ENCODE data around the gene SAMD15. TPM values are rescaled to one million over a fixed set of nuclear protein-coding genes. Genes with fewer than 3 reads are reported as not detected.
"Not testable (repeated sequence)": the region's sequence is repeated elsewhere in the genome, so short reads cannot be mapped to it uniquely, and the experiment has no call there.

The SAMD15 gene
- total and polyA plus RNA-seq, 7 experiments from 2014 or later = 0.27 to 0.46 (median 0.42) TPM; not detected in 4

- DNase-seq; ATAC-seq; H3K4me3 Mint-ChIP-seq; CTCF ChIA-PET; H3K4me1 Mint-ChIP-seq; H3K27ac ChIP-seq (ENCODE audit: low read depth, low read length); H3K27me3 Mint-ChIP-seq; H3K27me3 ChIP-seq (ENCODE audit: control insufficient read depth in 2 of 2, insufficient read depth in 2 of 2, low read length in 2 of 2); H3K36me3 ChIP-seq (ENCODE audit: control insufficient read depth in 2 of 3, insufficient read depth in 3 of 3, low read length in 3 of 3); H3K4me1 ChIP-seq (ENCODE audit: control insufficient read depth in 2 of 2, insufficient read depth in 2 of 2, low read length in 2 of 2); intact Hi-C loops (cut with micrococcal nuclease); H3K4me3 ChIP-seq (ENCODE audit: low read length); H3K27ac Mint-ChIP-seq; POLR2A ChIA-PET: not testable (repeated sequence)
- H3K36me3 Mint-ChIP-seq = peaks cover 4 to 12% (median 5%) of the 10 kb centered on the region in 5 donors
- H3K9me3 ChIP-seq (ENCODE audit: control insufficient read depth in 2 of 3, low read length in 3 of 3) = peaks cover 0 to 19% (median 0%) of the 10 kb centered on the region in 3 experiments
- peaks cover 7 to 36% (median 18%) of the 10 kb centered on the region in 11 donors for H3K9me3 Mint-ChIP-seq
These were observed 38.3 kb downstream of the SAMD15 start for GRCh38 chr14:77415403-77416030.

- H3K4me3 Mint-ChIP-seq; H3K27ac ChIP-seq (ENCODE audit: low read depth, low read length); ATAC-seq; H3K4me1 Mint-ChIP-seq; H3K36me3 ChIP-seq (ENCODE audit: control insufficient read depth in 2 of 3, insufficient read depth in 3 of 3, low read length in 3 of 3); CTCF ChIA-PET; H3K27me3 Mint-ChIP-seq; H3K4me1 ChIP-seq (ENCODE audit: control insufficient read depth in 2 of 2, insufficient read depth in 2 of 2, low read length in 2 of 2); H3K27ac Mint-ChIP-seq; H3K27me3 ChIP-seq (ENCODE audit: control insufficient read depth in 2 of 2, insufficient read depth in 2 of 2, low read length in 2 of 2); POLR2A ChIA-PET; DNase-seq; intact Hi-C loops (cut with micrococcal nuclease); H3K4me3 ChIP-seq (ENCODE audit: low read length): not testable (repeated sequence)
- peaks cover 5 to 16% (median 6%) of the 10 kb centered on the region in 5 donors for H3K36me3 Mint-ChIP-seq
- H3K9me3 ChIP-seq (ENCODE audit: control insufficient read depth in 2 of 3, low read length in 3 of 3) = peaks cover 0 to 19% (median 0%) of the 10 kb centered on the region in 3 experiments
- peaks cover 7 to 41% (median 19%) of the 10 kb centered on the region in 11 donors for H3K9me3 Mint-ChIP-seq
These were observed 38.9 kb downstream of the SAMD15 start for GRCh38 chr14:77416098-77416497.

DNA sequence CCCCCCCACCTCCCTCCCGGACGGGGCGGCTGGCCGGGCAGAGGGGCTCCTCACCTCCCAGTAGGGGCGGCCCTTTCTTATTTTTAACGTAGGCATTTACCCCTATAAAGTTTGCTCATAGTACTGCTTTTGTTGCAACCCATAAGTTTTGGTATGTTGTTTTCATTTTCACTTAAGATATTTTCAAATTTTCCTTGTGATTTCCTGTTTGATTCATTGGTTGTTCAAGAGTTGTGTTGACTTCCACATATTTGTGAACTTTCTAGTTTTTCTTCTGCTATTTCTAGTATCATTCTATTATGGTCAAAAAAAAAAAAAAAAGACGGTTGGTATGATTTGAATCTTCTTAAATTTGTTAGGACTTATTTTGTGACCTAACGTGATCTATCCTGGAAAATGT, 39.7 kb downstream of the SAMD15 start:
- Histone ChIP-seq H3K4me3 (ENCODE audit: low read length) (no peak overlapping the region), H3K9me3 (ENCODE audit: control insufficient read depth in 2 of 3, low read length in 3 of 3) (peaks cover 0 to 19% (median 0%) of the 10 kb centered on the region in 3 experiments), H3K27ac (ENCODE audit: low read depth, low read length) (no peak overlapping the region), H3K27me3 (ENCODE audit: control insufficient read depth in 2 of 2, insufficient read depth in 2 of 2, low read length in 2 of 2) (no peaks in the 10 kb centered on the region), H3K36me3 (ENCODE audit: control insufficient read depth in 2 of 3, insufficient read depth in 3 of 3, low read length in 3 of 3) (peaks cover 0 to 4% (median 0%) of the 10 kb centered on the region in 3 experiments), H3K4me1 (ENCODE audit: control insufficient read depth in 2 of 2, insufficient read depth in 2 of 2, low read length in 2 of 2) (no peaks in the 10 kb centered on the region)
- Mint-ChIP-seq H3K4me1 (no peaks in the 10 kb centered on the region), H3K27ac (no peak overlapping the region), H3K36me3 (peaks cover 12 to 23% (median 13%) of the 10 kb centered on the region in 5 donors), H3K27me3 (no peaks in the 10 kb centered on the region), H3K9me3 (peaks cover 7 to 49% (median 19%) of the 10 kb centered on the region in 11 donors), H3K4me3 (no peak overlapping the region)
- intact Hi-C loops (cut with micrococcal nuclease) = no loop called here
- ChIA-PET CTCF (no interaction called here), POLR2A (no interaction called here)
- DNase-seq (no peak), ATAC-seq (no peak)

- Mint-ChIP-seq H3K36me3 (peaks cover 32 to 57% (median 53%) of the 10 kb centered on the region in 5 donors), H3K9me3 (peaks cover 9 to 59% (median 23%) of the 10 kb centered on the region in 11 donors), H3K27me3 (no peaks in the 10 kb centered on the region), H3K4me3 (no peak overlapping the region), H3K27ac (no peak overlapping the region), H3K4me1 (peaks cover 0 to 1% (median 0%) of the 10 kb centered on the region in 7 donors)
- ATAC-seq (no peak), DNase-seq (no peak)
- H3K4me3 ChIP-seq (ENCODE audit: low read length) = no peak overlapping the region
- CTCF ChIA-PET = no interaction called here
- intact Hi-C loops (cut with micrococcal nuclease) = no loop called here
- peaks cover 0 to 19% (median 0%) of the 10 kb centered on the region in 3 experiments for H3K9me3 ChIP-seq (ENCODE audit: control insufficient read depth in 2 of 3, low read length in 3 of 3)
- peaks cover 0 to 43% (median 0%) of the 10 kb centered on the region in 3 experiments for H3K36me3 ChIP-seq (ENCODE audit: control insufficient read depth in 2 of 3, insufficient read depth in 3 of 3, low read length in 3 of 3)
- no peak overlapping the region for H3K27ac ChIP-seq (ENCODE audit: low read depth, low read length)
- no peaks in the 10 kb centered on the region for H3K27me3 ChIP-seq (ENCODE audit: control insufficient read depth in 2 of 2, insufficient read depth in 2 of 2, low read length in 2 of 2)
- POLR2A ChIA-PET = no interaction called here
- H3K4me1 ChIP-seq (ENCODE audit: control insufficient read depth in 2 of 2, insufficient read depth in 2 of 2, low read length in 2 of 2) = no peaks in the 10 kb centered on the region
These were observed 44.0 kb downstream of the SAMD15 start for GRCh38 chr14:77421201-77421600.

DNA sequence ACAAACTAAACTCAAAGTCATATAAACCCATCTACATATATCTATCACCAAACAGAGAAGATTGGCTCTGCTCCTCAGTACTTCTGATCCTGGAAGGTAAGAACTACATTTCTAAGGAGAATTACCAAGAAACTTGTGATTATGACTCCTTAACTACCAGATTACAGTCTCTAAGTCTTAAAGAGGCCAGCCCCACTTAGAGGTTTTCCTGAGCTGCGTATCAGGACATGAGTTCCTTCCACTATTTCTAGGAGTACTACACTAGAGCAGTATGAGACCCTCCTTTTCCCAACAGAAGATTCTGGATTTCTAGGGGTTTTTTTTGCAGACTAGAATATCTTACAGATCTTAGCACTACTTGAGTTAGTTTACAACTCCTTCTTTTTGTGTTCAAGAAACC, 46.2 kb downstream of the SAMD15 start, which contains the start of gene NOXRED1:
Gene NOXRED1 (minus strand): TSS at position 101 of the 400 bp plus-strand sequence. CDS start 634 bp downstream, outside the sequence.
- ChIA-PET POLR2A (no interaction called here), CTCF (no interaction called here)
- H3K27ac ChIP-seq (ENCODE audit: low read depth, low read length) = no peak within 1 kb of the TSS
- Mint-ChIP-seq H3K9me3 (peaks cover 6 to 45% (median 16%) of the 10 kb centered on the region in 11 donors), H3K27ac (no peak within 1 kb of the TSS), H3K36me3 (peaks cover 45 to 78% (median 75%) of the 10 kb centered on the region in 5 donors), H3K27me3 (no peaks in the 10 kb centered on the region), H3K4me1 (peaks cover 0 to 1% (median 0%) of the 10 kb centered on the region in 7 donors), H3K4me3 (no peak within 1 kb of the TSS)
- peaks cover 0 to 65% (median 6%) of the 10 kb centered on the region in 3 experiments for H3K36me3 ChIP-seq (ENCODE audit: control insufficient read depth in 2 of 3, insufficient read depth in 3 of 3, low read length in 3 of 3)
- intact Hi-C loops (cut with micrococcal nuclease) = no loop called here
- DNase-seq (no peak), ATAC-seq (no peak)
- no peak within 1 kb of the TSS for H3K4me3 ChIP-seq (ENCODE audit: low read length)
- H3K4me1 ChIP-seq (ENCODE audit: control insufficient read depth in 2 of 2, insufficient read depth in 2 of 2, low read length in 2 of 2) = no peaks in the 10 kb centered on the region
- H3K9me3 ChIP-seq (ENCODE audit: control insufficient read depth in 2 of 3, low read length in 3 of 3) = peaks cover 0 to 19% (median 0%) of the 10 kb centered on the region in 3 experiments
- H3K27me3 ChIP-seq (ENCODE audit: control insufficient read depth in 2 of 2, insufficient read depth in 2 of 2, low read length in 2 of 2) = no peaks in the 10 kb centered on the region

DNA sequence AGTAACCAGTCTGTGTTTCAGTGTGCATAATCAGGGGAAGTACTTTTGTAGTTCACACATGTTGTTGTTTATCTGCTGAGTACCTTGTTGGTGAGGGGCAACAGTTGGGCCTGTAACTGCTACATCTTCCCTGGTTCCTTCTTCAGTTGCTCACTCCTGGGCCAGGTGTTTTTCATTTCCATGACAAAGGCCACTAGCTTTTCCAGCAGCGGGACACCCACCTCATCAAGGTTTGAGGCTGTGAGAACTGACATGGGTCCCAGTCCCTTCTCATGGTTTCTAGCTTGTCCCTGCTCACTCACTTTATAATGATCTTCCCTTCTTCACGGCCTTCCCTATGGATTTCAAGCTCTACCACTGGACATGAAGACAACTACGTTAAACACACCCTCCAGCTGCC, 47.7 kb downstream of the SAMD15 start:
- H3K9me3 Mint-ChIP-seq = peaks cover 2 to 30% (median 9%) of the 10 kb centered on the region in 11 donors
- POLR2A ChIA-PET = no interaction called here
- no peak for DNase-seq

DNA sequence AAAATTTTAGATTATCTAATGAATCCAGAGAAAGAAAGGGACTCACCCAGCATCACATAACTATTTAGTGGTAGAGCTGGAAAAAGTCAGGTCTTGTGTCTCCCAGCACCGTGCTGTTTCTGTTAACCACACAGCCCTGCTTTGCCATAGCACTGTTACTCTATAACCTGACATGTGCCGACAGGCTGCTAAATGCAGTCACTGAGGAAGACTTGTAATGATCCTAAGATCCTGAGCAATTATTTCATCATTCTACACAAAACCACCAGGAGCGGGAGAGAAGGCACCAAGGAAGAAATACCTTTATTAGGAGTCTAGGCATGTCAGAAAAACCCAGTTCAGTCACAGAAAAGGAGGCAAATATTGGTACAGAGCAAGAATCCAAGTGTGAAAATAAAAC, 49.2 kb downstream of the SAMD15 start:
- H3K27me3 Mint-ChIP-seq = no peaks in the 10 kb centered on the region
- intact Hi-C loops (cut with micrococcal nuclease) = no loop called here

More for the DNA sequence above, 47.7 kb downstream of the SAMD15 start:
- peaks cover 0 to 80% (median 11%) of the 10 kb centered on the region in 3 experiments for H3K36me3 ChIP-seq (ENCODE audit: control insufficient read depth in 2 of 3, insufficient read depth in 3 of 3, low read length in 3 of 3)
- no peaks in the 10 kb centered on the region for H3K27me3 Mint-ChIP-seq
- CTCF ChIA-PET = no interaction called here
- no peak overlapping the region for H3K27ac ChIP-seq (ENCODE audit: low read depth, low read length)
- intact Hi-C loops (cut with micrococcal nuclease) = no loop called here
- peaks cover 53 to 89% (median 87%) of the 10 kb centered on the region in 5 donors for H3K36me3 Mint-ChIP-seq
- no peak overlapping the region for H3K4me3 ChIP-seq (ENCODE audit: low read length)
- H3K4me3 Mint-ChIP-seq = no peak overlapping the region
- peaks cover 0 to 1% (median 0%) of the 10 kb centered on the region in 7 donors for H3K4me1 Mint-ChIP-seq
- H3K4me1 ChIP-seq (ENCODE audit: control insufficient read depth in 2 of 2, insufficient read depth in 2 of 2, low read length in 2 of 2) = no peaks in the 10 kb centered on the region
- no peak overlapping the region for H3K27ac Mint-ChIP-seq
- peaks cover 0 to 5% (median 0%) of the 10 kb centered on the region in 3 experiments for H3K9me3 ChIP-seq (ENCODE audit: control insufficient read depth in 2 of 3, low read length in 3 of 3)
- no peak for ATAC-seq
- H3K27me3 ChIP-seq (ENCODE audit: control insufficient read depth in 2 of 2, insufficient read depth in 2 of 2, low read length in 2 of 2) = no peaks in the 10 kb centered on the region

More for the DNA sequence above, 49.2 kb downstream of the SAMD15 start:
- H3K36me3 Mint-ChIP-seq = peaks cover 51 to 93% (median 84%) of the 10 kb centered on the region in 5 donors
- DNase-seq = no peak
- peaks cover 0 to 15% (median 4%) of the 10 kb centered on the region in 11 donors for H3K9me3 Mint-ChIP-seq
- ChIA-PET CTCF (no interaction called here), POLR2A (no interaction called here)
- H3K36me3 ChIP-seq (ENCODE audit: control insufficient read depth in 2 of 3, insufficient read depth in 3 of 3, low read length in 3 of 3) = peaks cover 0 to 88% (median 11%) of the 10 kb centered on the region in 3 experiments
- no peak overlapping the region for H3K27ac Mint-ChIP-seq
- no peak overlapping the region for H3K4me3 Mint-ChIP-seq
- no peaks in the 10 kb centered on the region for H3K9me3 ChIP-seq (ENCODE audit: control insufficient read depth in 2 of 3, low read length in 3 of 3)
- no peaks in the 10 kb centered on the region for H3K27me3 ChIP-seq (ENCODE audit: control insufficient read depth in 2 of 2, insufficient read depth in 2 of 2, low read length in 2 of 2)
- H3K4me1 ChIP-seq (ENCODE audit: control insufficient read depth in 2 of 2, insufficient read depth in 2 of 2, low read length in 2 of 2) = no peaks in the 10 kb centered on the region
- H3K4me3 ChIP-seq (ENCODE audit: low read length) = no peak overlapping the region
- peaks cover 0 to 1% (median 0%) of the 10 kb centered on the region in 7 donors for H3K4me1 Mint-ChIP-seq
- ATAC-seq = no peak
- no peak overlapping the region for H3K27ac ChIP-seq (ENCODE audit: low read depth, low read length)
